T47D (cell line): ENCODE measurements around the gene IL17RD.

Source experiments
- DNase-seq, 2 experiments: peaks; one replicate each; pipeline versions ENCODE4 v3.0.0 to v3.0.0-alpha.2; 2011 to 2012; ENCODE audit warnings: low read depth in 1 of 2, low spot score in 1 of 2
- JUND ChIP-seq: IDR thresholded peaks from 2 replicates; pipeline ENCODE4 v1.6.1; 2012; ENCODE audit warnings: low read depth
- in situ Hi-C: cut with HindIII; loops from 2 replicates; pipeline ENCODE4 v1.10.0; 2016; ENCODE audit warnings: low sequenced_read_pairs, low pct_unique_long_range_greater_than_20kb

The IL17RD gene

DNA sequence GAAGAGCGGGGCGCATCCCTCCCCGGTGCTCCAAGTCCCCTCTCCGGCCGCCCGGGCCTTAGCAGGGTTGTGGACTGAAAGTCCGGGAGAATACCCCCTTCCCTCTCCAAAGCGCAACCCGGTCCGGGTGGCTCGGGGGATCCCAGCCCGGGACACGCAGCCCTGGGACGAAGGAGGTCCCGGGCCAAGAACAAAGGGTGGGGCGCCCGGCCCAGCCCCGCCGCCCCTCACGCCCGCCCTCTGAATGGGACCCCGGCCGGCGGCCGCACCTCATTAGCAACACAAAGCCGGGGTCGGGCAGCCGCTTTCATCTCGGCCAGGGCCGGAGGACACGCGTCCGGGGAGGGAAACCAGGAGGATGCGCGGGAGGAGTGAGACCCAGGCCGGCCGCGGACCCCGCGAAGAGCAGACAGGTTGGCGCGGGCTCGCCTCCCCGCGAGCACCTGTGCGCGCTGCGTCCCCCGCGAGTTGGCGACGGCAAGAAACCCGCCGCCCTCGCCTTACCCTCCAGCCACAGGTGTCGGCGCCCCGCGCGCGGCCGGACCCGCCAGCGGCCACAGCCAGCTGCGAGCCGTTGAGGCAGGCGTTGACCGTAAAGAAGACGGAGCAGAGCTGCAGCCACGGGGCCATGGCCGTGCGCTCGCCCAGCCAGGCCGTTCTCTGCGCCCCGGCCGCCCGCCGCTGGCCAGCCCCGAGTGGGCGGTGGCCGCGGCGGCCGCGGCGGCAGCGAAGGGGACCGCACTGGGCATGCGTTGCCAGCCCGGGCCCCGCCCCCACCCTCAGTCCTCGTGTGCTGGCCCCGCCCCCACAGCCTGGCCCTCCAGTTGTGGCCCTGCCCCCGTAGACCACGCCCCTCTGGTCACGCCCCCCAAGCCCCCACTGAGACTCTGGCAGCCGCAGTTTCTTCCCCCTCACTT is at the start of gene IL17RD:
Gene IL17RD, minus strand, starts transcription at position 697 of the 917 bp plus-strand sequence. Its CDS starts 67 bp downstream, at position 630.
- in situ Hi-C loops: no loop called here
- DNase-seq: peak; percentile 48 to 76
- no peak for TF ChIP-seq JUND

DNA sequence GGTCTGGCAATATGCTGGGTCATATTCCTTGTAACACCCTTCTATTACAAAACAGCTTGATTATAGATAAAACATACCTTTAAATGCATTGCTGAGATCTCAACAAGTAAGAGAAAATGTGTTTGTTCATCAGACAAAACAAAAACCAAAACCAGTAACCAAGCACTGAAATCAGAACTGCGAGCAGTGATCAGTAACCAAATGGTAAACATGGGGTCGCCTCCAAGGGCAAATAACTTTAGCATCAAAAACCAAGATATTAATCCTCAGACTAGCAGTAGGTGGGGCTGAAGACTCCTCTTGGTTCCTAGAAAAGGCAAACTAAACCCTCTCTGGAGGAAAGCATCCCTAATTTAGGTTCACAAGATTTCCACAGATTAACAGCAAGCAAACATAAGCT is 41.3 kb upstream of the IL17RD start:
- no peak for DNase-seq
- in situ Hi-C loops: no loop called here
- no peak for TF ChIP-seq JUND

DNA sequence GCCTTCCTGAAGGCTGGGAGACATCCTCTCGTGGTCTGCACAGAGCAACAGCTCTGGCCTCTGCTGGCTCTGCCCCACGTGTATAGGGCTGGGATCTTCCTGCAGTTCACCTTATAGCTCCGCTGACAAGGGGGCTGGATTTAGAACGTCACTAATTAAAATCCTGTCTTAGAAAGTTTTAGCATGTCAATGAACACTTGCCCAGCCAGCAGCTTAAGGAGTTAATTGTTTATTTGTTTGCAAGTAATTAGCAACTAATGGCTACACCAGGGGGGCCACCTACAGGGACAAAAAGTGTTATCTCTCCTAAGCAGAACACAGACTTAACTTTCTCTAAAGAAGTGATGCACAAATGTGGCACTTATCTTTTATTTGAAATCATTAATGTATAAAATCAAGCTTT is 34.7 kb upstream of the IL17RD start, which contains the start of gene HESX1:
Gene HESX1, minus strand, starts transcription at position 84 of the 403 bp plus-strand sequence. Its CDS starts 60 bp downstream, at position 24.
- TF ChIP-seq JUND: no peak
- no peak for DNase-seq
- in situ Hi-C loops: no loop called here

DNA sequence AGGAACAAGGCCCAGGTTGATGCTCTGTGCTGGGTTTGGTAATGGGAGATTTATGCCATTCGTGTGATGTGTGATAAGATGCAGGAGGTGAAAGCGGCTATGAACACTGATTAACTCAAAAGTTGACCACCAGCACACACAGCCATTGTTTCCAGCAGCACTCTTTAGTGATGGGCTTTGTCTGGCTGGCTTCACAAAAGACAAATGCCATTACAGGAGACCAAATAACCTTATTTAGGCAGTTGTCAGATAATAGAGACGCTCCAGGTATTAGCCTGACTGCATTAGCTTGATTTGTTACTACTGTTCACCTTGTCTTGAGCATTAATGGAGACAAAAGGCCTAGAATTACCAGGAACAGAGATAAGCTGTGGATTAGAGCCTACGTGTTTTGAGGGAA is 29.5 kb upstream of the IL17RD start:
- in situ Hi-C loops: no loop called here
- no peak for TF ChIP-seq JUND

GRCh38 chr3:57192028-57192427 is 26.9 kb upstream of the IL17RD start:
- no peak for TF ChIP-seq JUND
- no peak for DNase-seq
- in situ Hi-C loops: no loop called here

More for the DNA sequence above, 29.5 kb upstream of the IL17RD start:
- DNase-seq: no peak

DNA sequence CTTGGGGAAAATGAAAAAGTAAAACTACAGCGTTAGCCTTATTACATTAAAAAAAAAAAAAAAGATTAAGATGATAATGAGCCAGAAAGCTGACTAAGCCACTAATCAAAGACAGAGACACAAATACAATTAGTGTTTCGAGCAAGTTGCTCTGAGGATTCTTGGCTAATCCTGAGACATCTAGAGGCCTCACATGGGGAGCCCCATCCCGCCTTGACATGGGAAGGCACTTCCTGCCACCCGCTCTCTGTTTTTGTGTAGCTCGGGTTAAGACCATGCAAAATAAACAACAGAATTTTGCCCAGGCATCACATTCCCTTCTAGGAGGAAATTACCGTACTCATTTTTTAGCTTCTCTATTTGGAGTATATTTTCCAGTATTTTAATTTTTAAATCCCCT is 19.4 kb upstream of the IL17RD start:
- DNase-seq: no peak
- in situ Hi-C loops: no loop called here
- no peak for TF ChIP-seq JUND

GRCh38 chr3:57179580-57180410 is 14.6 kb upstream of the IL17RD start:
- DNase-seq: peak in 1 of 2 experiments; percentile 55
- in situ Hi-C loops: no loop called here
- TF ChIP-seq JUND: no peak

DNA sequence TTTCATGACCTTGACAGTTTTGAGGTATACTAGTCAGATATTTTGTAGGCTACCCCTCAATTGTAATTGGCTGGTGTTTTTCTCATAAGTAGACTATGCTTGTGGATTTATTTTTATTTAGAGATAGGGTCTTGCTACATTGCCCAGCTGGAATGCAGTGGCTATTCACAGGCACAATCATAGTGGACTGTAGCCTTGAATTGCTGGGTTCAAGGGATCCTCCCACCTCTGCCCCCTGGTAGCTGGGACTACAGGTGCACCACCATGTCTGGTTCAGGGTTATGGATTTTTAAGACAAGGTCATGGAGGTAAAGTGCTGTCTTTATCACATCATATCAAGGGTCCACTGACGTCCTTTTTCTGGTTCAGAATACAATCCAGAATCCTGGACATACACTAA is 10.9 kb upstream of the IL17RD start:
- in situ Hi-C loops: no loop called here
- no peak for TF ChIP-seq JUND
- DNase-seq: no peak

- in situ Hi-C loops: no loop called here
- TF ChIP-seq JUND: no peak
These were observed 8.5 kb upstream of the IL17RD start for GRCh38 chr3:57173687-57174086.

DNA sequence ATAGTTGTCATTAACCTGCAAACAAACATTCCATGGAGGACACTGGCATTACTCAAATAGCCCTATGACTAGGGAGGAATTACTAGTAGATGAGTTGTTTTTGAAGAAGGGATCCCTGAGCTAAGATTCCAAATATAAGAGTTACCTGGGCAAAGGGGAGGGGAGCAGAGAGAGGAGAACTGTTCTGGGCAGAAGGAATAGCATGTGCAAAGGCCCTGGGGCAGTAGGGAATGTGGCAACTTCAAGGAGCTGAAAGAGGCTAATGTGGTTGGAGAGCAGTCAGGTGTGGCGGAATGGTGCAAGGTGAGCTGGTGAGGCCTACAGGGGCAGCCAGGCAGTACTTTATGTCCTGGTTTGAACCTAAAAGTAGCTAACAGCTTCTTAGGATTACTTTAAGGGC is 5.8 kb upstream of the IL17RD start:
- DNase-seq: no peak
- TF ChIP-seq JUND: no peak
- in situ Hi-C loops: no loop called here

More at GRCh38 chr3:57173687-57174086, 8.5 kb upstream of the IL17RD start:
- DNase-seq: no peak

DNA sequence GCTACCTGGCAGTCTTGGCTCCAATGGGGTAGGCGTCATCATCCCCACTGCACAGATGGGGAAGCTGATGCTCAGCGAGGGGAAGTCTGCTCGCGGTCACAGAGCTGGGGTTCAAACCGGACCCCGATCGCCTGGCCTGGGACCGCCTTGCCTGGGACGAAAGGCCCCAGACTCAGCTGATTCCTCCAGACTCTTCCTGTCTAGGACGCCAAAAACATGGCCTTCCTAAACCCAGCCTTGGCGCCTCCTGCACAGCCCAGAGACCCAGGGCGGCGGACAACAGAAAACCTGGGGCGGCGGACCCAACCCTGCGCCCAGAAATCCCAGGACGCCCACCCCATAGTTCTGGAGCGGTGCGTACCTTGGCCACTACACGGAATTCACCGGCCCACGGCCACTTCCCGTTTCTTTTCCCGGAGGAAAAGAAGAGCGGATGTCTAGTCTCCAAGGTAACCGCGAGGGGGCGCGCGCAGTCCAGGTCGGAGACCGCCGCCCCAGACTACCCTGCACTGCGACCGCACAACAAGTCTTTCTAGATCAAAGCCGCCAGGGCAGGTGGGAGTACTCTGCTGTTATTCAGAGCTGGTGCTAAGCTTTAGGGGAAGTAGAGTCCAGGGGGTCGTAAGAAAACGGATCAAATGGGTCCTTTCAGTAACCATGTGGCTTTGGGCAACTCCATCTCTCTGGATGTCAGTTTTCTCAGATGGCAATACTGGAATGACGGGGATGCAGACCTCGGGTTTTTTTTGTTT is 4.9 kb upstream of the IL17RD start:
- in situ Hi-C loops: no loop called here
- DNase-seq: peak; percentile 39 to 76
- no peak for TF ChIP-seq JUND

GRCh38 chr3:57169108-57169507 is 4.0 kb upstream of the IL17RD start:
- DNase-seq: no peak
- in situ Hi-C loops: no loop called here
- no peak for TF ChIP-seq JUND

- in situ Hi-C loops: no loop called here
- TF ChIP-seq JUND: no peak
These were observed 3.0 kb upstream of the IL17RD start for GRCh38 chr3:57168151-57168550.

More at GRCh38 chr3:57168151-57168550, 3.0 kb upstream of the IL17RD start:
- no peak for DNase-seq
